HCT116 (cell line): Measurements from ENCODE around the gene UBASH3B. TPM values are rescaled to one million over a fixed set of nuclear protein-coding genes. Genes with fewer than 3 reads are reported as not detected.

Source experiments
- ATAC-seq: fragments of 200-7000 bp; cut with Tn5 transposase; 2 replicates; pipeline ENCODE4 v1.9.1; 2020; ENCODE audit warnings: mild to moderate bottlenecking, moderate library complexity
- BruUV-seq: library from RNA; stranded (reverse); fragments of 400-500 nt; replicated peaks from 2 replicates; lab custom pipeline; 2021; lab: Mats Ljungman, UMichigan
- CTCF ChIA-PET: fragments of 300-600 bp; sonication (Branson Sonifier 250); formaldehyde crosslinking; loops from one replicate; lab custom pipeline; 2021; ENCODE audit warnings: antibody characterized with exemption; lab: Charles Lee
- POLR2A ChIA-PET: fragments of 300-600, 350-600 bp; sonication (Branson Sonifier 250); formaldehyde crosslinking; loops from one replicate; lab custom pipeline; 2021; ENCODE audit warnings: antibody characterized with exemption; lab: Charles Lee
- RAD21 ChIA-PET, 2 experiments: fragments of 300-600 bp; sonication (Branson Sonifier 250); formaldehyde crosslinking; loops; one replicate each; lab custom pipeline; 2023; ENCODE audit warnings: low total read pairs in 2 of 2; ENCODE audit not compliant: uncharacterized antibody in 2 of 2, unreplicated experiment in 2 of 2, low non-redundant PET in 1 of 2; lab: Charles Lee
- DNase-seq: peaks from one replicate; pipeline ENCODE4 v3.0.0-alpha.2; 2010; ENCODE audit warnings: low read depth, low spot score
- H2AFZ ChIP-seq: fragments of 200-600 bp; shearing (Covaris generic), sonication (generic); 2 replicates; pipeline ENCODE4 v1.6.1; 2017; ENCODE audit warnings: low read depth, mixed run types, mixed read lengths, antibody characterized with exemption, low read length; ENCODE audit not compliant: poor library complexity, severe bottlenecking
- H3K27ac ChIP-seq: 2 replicates; pipeline ENCODE4 v1.5.1; 2012; ENCODE audit warnings: low read depth, low read length
- H3K27me3 ChIP-seq: fragments of 200-600 bp; sonication (generic); 2 replicates; pipeline ENCODE4 v1.6.1; 2016; ENCODE audit warnings: mixed run types, low read length, mixed read lengths; ENCODE audit not compliant: insufficient read depth
- H3K36me3 ChIP-seq, 2 experiments: fragments of 200-500 bp in 1 of 2; fragments of 200-600 bp in 1 of 2; sonication (Bioruptor generic) in 1 of 2; sonication (generic) in 1 of 2; 2 replicates each; pipeline versions ENCODE4 v1.5.1 to v1.6.1; 2014 to 2016; ENCODE audit warnings: low read length in 2 of 2, inconsistent platforms in 1 of 2, mixed read lengths in 1 of 2, mixed run types in 1 of 2; ENCODE audit not compliant: insufficient read depth in 2 of 2, control insufficient read depth in 1 of 2
- H3K4me1 ChIP-seq, 2 experiments: fragments of 200-600 bp in 1 of 2; sonication (generic) in 1 of 2; 2 replicates each; pipeline versions ENCODE4 v1.5.1 to v1.6.1; 2012 to 2017; ENCODE audit warnings: low read length in 2 of 2, inconsistent platforms in 1 of 2, mild to moderate bottlenecking in 1 of 2, mixed read lengths in 1 of 2, mixed run types in 1 of 2, moderate library complexity in 1 of 2; ENCODE audit not compliant: insufficient read depth in 2 of 2, control insufficient read depth in 1 of 2
- H3K4me2 ChIP-seq: fragments of 200-600 bp; sonication (generic); 2 replicates; pipeline ENCODE4 v1.6.1; 2017; ENCODE audit warnings: mixed run types, low read length, mixed read lengths
- H3K4me3 ChIP-seq, 2 experiments: fragments of 200-600 bp in 1 of 2; sonication (generic) in 1 of 2; replicated peaks in 1 of 2; 2 replicates each; pipeline ENCODE4 v1.5.1; 2011 to 2016; ENCODE audit warnings: low read length in 2 of 2, control low read depth in 1 of 2, low read depth in 1 of 2, mild to moderate bottlenecking in 1 of 2, mixed read lengths in 1 of 2, mixed run types in 1 of 2
- H3K79me2 ChIP-seq: fragments of 200-600 bp; sonication (generic); 2 replicates; pipeline ENCODE4 v1.6.1; 2017; ENCODE audit warnings: mild to moderate bottlenecking, mixed run types, low read length, moderate library complexity, mixed read lengths; ENCODE audit not compliant: insufficient read depth
- H3K9ac ChIP-seq: fragments of 200-600 bp; sonication (generic); 2 replicates; pipeline ENCODE4 v1.6.1; 2016; ENCODE audit warnings: low read length, mixed read lengths
- H3K9me2 ChIP-seq: fragments of 200-600 bp; sonication (generic), shearing (Covaris generic); 2 replicates; pipeline ENCODE4 v1.6.1; 2017; ENCODE audit warnings: mixed run types, mild to moderate bottlenecking, moderate library complexity; ENCODE audit not compliant: insufficient read depth
- H3K9me3 ChIP-seq, 2 experiments: fragments of 200-500 bp in 1 of 2; fragments of 200-600 bp in 1 of 2; sonication (Bioruptor generic) in 1 of 2; sonication (generic) in 1 of 2; 2 replicates each; pipeline ENCODE4 v1.6.1; 2014 to 2017; ENCODE audit warnings: low read length in 2 of 2, mixed read lengths in 2 of 2, inconsistent platforms in 1 of 2, low read depth in 1 of 2, mild to moderate bottlenecking in 1 of 2, mixed run types in 1 of 2, moderate library complexity in 1 of 2; ENCODE audit not compliant: control insufficient read depth in 1 of 2, insufficient read depth in 1 of 2
- H4K20me1 ChIP-seq: fragments of 200-600 bp; sonication (generic), shearing (Covaris generic); 2 replicates; pipeline ENCODE4 v1.6.1; 2017; ENCODE audit warnings: mixed run types, mild to moderate bottlenecking, moderate library complexity; ENCODE audit not compliant: insufficient read depth
- CBX3 ChIP-seq: IDR thresholded peaks from 2 replicates; pipeline ENCODE4 v1.6.1; 2012; ENCODE audit warnings: low read depth
- EZH2 ChIP-seq: fragments of 200-600 bp; sonication (generic); IDR thresholded peaks from 2 replicates; pipeline ENCODE4 v1.6.1; 2017; ENCODE audit warnings: antibody characterized with exemption, mixed run types
- EZH2phosphoT487 ChIP-seq: fragments of 200-600 bp; IDR thresholded peaks from 2 replicates; pipeline ENCODE4 v1.6.1; 2018; ENCODE audit warnings: antibody characterized with exemption, borderline replicate concordance
- FOSL1 ChIP-seq: IDR thresholded peaks from 2 replicates; pipeline ENCODE4 v1.6.1; 2012; ENCODE audit warnings: low read depth
- POLR2AphosphoS5 ChIP-seq: IDR thresholded peaks from 2 replicates; pipeline ENCODE4 v1.6.1; 2011; ENCODE audit warnings: mild to moderate bottlenecking, low read depth, low read length, moderate library complexity
- RAD21 ChIP-seq: IDR thresholded peaks from 2 replicates; pipeline ENCODE4 v1.6.1; 2012; ENCODE audit warnings: low read depth, mild to moderate bottlenecking
- SP1 ChIP-seq: IDR thresholded peaks from 2 replicates; pipeline ENCODE4 v1.6.1; 2012; ENCODE audit warnings: low read depth
- TCF7L2 ChIP-seq: IDR thresholded peaks from 2 replicates; pipeline ENCODE4 v1.7.0; 2011; ENCODE audit warnings: borderline replicate concordance, inconsistent platforms; ENCODE audit not compliant: insufficient read depth, insufficient read length; ENCODE audit errors: extremely low read depth
- ZNF274 ChIP-seq: fragments of 200-500 bp; sonication (Bioruptor generic); IDR thresholded peaks from 2 replicates; pipeline ENCODE4 v1.6.1; 2014; ENCODE audit warnings: mild to moderate bottlenecking, low read depth, low read length, inconsistent platforms
- intact Hi-C: fragments of 100-400 bp; cut with micrococcal nuclease; formaldehyde crosslinking; loops from 2 replicates; pipeline ENCODE4 v1.10.0; 2022
- total RNA-seq: library from RNA; stranded (reverse); gene quantifications from one replicate; pipeline ENCODE4 v1.2.1, GENCODE V29; 2021; ENCODE audit not compliant: unreplicated experiment
- TF ChIP-seq, protein P1 (sequence below): IDR thresholded peaks from 2 replicates; pipeline ENCODE4 v1.6.1; 2012
- TF ChIP-seq, protein P2 (sequence below): IDR thresholded peaks from 2 replicates; pipeline ENCODE4 v1.6.1; 2011; ENCODE audit warnings: mild to moderate bottlenecking, low read length, moderate library complexity; ENCODE audit not compliant: insufficient replicate concordance; ENCODE audit errors: extremely low read depth

The UBASH3B gene
- total RNA-seq, 1 experiment from 2014 or later = 40.3 TPM

DNA sequence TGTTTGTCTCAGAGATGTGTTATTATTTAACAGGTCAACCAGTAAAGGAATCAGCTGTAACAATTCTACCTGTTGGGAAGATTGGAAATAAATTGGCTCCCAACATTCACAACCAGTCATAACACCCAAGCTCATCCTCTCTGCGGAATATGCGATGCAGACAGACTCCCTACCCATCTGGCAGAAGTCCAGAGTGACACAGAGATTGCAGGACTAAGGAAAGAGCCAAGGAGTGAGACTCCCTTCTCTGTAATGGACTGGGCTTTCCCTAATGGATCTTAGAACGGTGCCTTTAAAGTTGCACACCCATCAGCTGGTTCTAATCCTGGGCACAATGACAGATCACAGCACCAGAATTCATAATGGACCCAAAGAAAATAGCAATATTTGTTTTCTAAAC is 27.8 kb upstream of the UBASH3B start:
- Histone ChIP-seq H3K4me1 (peaks cover 3 to 15% of the 10 kb centered on the region in 2 experiments; a peak in 3 of 4 replicates), H3K9me2 (no peaks in the 10 kb centered on the region), H3K4me2 (no peak overlapping the region), H3K79me2 (no peaks in the 10 kb centered on the region), H3K27me3 (no peaks in the 10 kb centered on the region), H3K36me3 (no peaks in the 10 kb centered on the region), H2AFZ (no peak overlapping the region), H3K9me3 (no peaks in the 10 kb centered on the region), H3K4me3 (no peak overlapping the region), H3K9ac (no peak overlapping the region), H4K20me1 (no peaks in the 10 kb centered on the region), H3K27ac (no peak overlapping the region)
- BruUV-seq = no TSS peak
- intact Hi-C loops = no loop called here
- TF ChIP-seq FOSL1 (no peak), CBX3 (no peak), SP1 (no peak), TCF7L2 (no peak), ZNF274 (no peak), EZH2 (no peak), EZH2phosphoT487 (no peak), POLR2AphosphoS5 (no peak), RAD21 (no peak)
- TF ChIP-seq, protein P1, sequence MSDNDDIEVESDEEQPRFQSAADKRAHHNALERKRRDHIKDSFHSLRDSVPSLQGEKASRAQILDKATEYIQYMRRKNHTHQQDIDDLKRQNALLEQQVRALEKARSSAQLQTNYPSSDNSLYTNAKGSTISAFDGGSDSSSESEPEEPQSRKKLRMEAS = no peak
- TF ChIP-seq, protein P2, sequence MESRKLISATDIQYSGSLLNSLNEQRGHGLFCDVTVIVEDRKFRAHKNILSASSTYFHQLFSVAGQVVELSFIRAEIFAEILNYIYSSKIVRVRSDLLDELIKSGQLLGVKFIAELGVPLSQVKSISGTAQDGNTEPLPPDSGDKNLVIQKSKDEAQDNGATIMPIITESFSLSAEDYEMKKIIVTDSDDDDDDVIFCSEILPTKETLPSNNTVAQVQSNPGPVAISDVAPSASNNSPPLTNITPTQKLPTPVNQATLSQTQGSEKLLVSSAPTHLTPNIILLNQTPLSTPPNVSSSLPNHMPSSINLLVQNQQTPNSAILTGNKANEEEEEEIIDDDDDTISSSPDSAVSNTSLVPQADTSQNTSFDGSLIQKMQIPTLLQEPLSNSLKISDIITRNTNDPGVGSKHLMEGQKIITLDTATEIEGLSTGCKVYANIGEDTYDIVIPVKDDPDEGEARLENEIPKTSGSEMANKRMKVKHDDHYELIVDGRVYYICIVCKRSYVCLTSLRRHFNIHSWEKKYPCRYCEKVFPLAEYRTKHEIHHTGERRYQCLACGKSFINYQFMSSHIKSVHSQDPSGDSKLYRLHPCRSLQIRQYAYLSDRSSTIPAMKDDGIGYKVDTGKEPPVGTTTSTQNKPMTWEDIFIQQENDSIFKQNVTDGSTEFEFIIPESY = no peak
- CTCF ChIA-PET = interaction anchor here (1.2 to 3.2 kb wide), 4 partner anchors 8 to 427 kb away, joined by 4 to 35 read pairs (median 10); no protein-coding TSS in a partner anchor
- ATAC-seq (no peak), DNase-seq (no peak)
- RAD21 ChIA-PET = interaction anchor here in 1 of 2 experiments (0.7 kb wide), 1 partner anchor 155 kb away, joined by 3 read pairs; no protein-coding TSS in a partner anchor
- POLR2A ChIA-PET = no interaction called here
